ENCODE results near the gene OSBPL10. TPM values are rescaled to one million over a fixed set of nuclear protein-coding genes. Genes with fewer than 3 reads are reported as not detected.

Gene OSBPL10
- total RNA-seq, 1 experiment from 2014 or later, result 48.0 TPM

DNA sequence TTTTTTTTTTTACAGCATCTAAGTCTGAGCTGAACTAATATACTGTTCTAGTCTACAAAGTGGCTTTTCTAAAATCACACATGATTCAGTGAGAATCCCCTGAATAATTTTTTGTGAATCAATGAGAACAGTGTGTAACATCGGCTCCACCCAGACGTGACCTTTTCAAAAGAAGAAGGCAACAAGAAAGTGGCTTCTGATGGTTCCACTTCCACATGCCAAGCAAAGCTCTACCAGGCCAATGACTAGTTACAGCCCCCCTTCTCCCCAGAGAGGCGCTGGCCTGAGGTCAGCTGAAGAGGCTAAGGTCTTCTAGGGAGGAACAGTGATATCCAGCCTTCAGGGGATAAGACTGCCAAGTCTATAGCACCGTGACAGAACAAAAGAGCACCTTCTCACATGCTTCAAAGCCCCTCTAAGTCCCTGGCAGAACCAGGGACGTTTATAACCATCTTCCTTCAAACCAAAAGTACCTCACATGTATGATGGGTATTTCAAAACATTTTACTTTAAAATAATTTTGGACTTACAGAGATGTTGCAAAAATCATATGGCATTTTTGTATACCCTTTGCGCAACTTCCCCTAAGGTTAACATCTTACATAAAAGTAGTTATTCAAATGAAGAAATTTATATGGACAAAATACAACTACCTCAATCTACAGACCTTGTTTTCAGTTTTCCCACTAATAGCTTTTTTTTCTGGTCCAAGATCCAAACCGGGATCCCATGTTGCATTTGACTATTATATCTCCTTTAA is 177.9 kb downstream of the OSBPL10 start:
- Histone ChIP-seq H4K20me1 (ENCODE audit: low read length) (no peaks in the 10 kb centered on the region), H3F3A (ENCODE audit: low read length, unreplicated experiment) (no peaks in the 10 kb centered on the region), H3K27me3 (ENCODE audit: low read length) (no peaks in the 10 kb centered on the region), H3K4me3 (ENCODE audit: low read length) (no peak overlapping the region), H3K27ac (ENCODE audit: low read length) (no peak overlapping the region), H3K9me2 (replicated peaks; ENCODE audit: low read length) (no peaks in the 10 kb centered on the region), H3K4me2 (ENCODE audit: low read length) (no peak overlapping the region), H3K9me3 (ENCODE audit: low read length) (no peaks in the 10 kb centered on the region), H3K36me3 (ENCODE audit: low read depth, low read length) (no peaks in the 10 kb centered on the region), H3K4me1 (ENCODE audit: insufficient read depth, low read length) (0 out of 2 replicates have a peak, but pooled peaks cover 7% of the 10 kb centered on the region), H3K79me2 (ENCODE audit: low read length) (no peaks in the 10 kb centered on the region), H3K9ac (ENCODE audit: low read length) (no peak overlapping the region), H2AFZ (ENCODE audit: low read length) (no peak overlapping the region)
- CTCF ChIA-PET, result no interaction called here
- no peak for ATAC-seq
- no peak for DNase-seq
- no peak for TF ChIP-seq EZH2 (IDR thresholded peaks at IDR 0.05; ENCODE audit: low read length, unreplicated experiment)
- no peak for TF ChIP-seq EZH2phosphoT487 (IDR thresholded peaks at IDR 0.05; ENCODE audit: borderline replicate concordance, low read length)
- TF ChIP-seq CTCF (conservative IDR thresholded peaks at IDR 0.05; ENCODE audit: low read depth, low read length), result no peak
- POLR2A ChIA-PET (ENCODE audit: unreplicated experiment), result no interaction called here
- no TSS peak for BruUV-seq (replicated peaks)
- intact Hi-C loops (cut with micrococcal nuclease), result no loop called here

- ChIA-PET POLR2A (ENCODE audit: unreplicated experiment) (no interaction called here), CTCF (no interaction called here)
- no peaks in the 10 kb centered on the region for H3K79me2 ChIP-seq (ENCODE audit: low read length)
- no peaks in the 10 kb centered on the region for H3F3A ChIP-seq (ENCODE audit: low read length, unreplicated experiment)
- 0 out of 2 replicates have a peak, but pooled peaks cover 7% of the 10 kb centered on the region for H3K4me1 ChIP-seq (ENCODE audit: insufficient read depth, low read length)
- no peaks in the 10 kb centered on the region for H3K36me3 ChIP-seq (ENCODE audit: low read depth, low read length)
- H2AFZ ChIP-seq (ENCODE audit: low read length), result no peak overlapping the region
- no peak overlapping the region for H3K4me3 ChIP-seq (ENCODE audit: low read length)
- ATAC-seq (no peak), DNase-seq (no peak)
- no peak overlapping the region for H3K9ac ChIP-seq (ENCODE audit: low read length)
- intact Hi-C loops (cut with micrococcal nuclease), result no loop called here
- H3K27ac ChIP-seq (ENCODE audit: low read length), result no peak overlapping the region
- BruUV-seq (replicated peaks), result no TSS peak
- no peak overlapping the region for H3K4me2 ChIP-seq (ENCODE audit: low read length)
- H3K9me3 ChIP-seq (ENCODE audit: low read length), result no peaks in the 10 kb centered on the region
- no peaks in the 10 kb centered on the region for H4K20me1 ChIP-seq (ENCODE audit: low read length)
- no peaks in the 10 kb centered on the region for H3K9me2 ChIP-seq (replicated peaks; ENCODE audit: low read length)
- no peaks in the 10 kb centered on the region for H3K27me3 ChIP-seq (ENCODE audit: low read length)
- TF ChIP-seq CTCF (conservative IDR thresholded peaks at IDR 0.05; ENCODE audit: low read depth, low read length) (no peak), EZH2 (IDR thresholded peaks at IDR 0.05; ENCODE audit: low read length, unreplicated experiment) (no peak), EZH2phosphoT487 (IDR thresholded peaks at IDR 0.05; ENCODE audit: borderline replicate concordance, low read length) (no peak)
Measured at GRCh38 chr3:31800436-31800835, 180.6 kb downstream of the OSBPL10 start.

DNA sequence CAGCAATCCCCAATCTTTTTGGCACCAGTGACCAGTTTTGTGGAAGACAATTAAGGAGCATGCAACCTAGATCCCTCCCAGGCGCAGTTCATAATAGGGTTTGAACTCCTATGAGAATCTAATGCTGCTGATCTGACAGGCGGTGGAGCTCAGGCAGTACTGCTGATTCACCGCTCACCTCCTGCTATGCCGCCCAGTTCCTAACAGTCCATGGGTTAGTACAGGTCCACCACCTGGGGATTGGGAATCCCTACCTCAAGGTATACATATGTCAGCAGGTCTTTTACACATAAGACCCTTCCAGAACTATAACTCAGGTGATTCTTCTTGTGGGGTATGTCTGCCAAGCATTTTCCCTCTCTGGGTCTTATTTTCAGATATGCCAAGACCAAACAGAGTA is 182.2 kb downstream of the OSBPL10 start:
- Histone ChIP-seq H4K20me1 (ENCODE audit: low read length) (no peaks in the 10 kb centered on the region), H3K27me3 (ENCODE audit: low read length) (no peaks in the 10 kb centered on the region), H3K36me3 (ENCODE audit: low read depth, low read length) (no peaks in the 10 kb centered on the region), H3K4me3 (ENCODE audit: low read length) (no peak overlapping the region), H3K4me2 (ENCODE audit: low read length) (no peak overlapping the region), H3K27ac (ENCODE audit: low read length) (no peak overlapping the region), H3K9me3 (ENCODE audit: low read length) (no peaks in the 10 kb centered on the region), H3K4me1 (ENCODE audit: insufficient read depth, low read length) (no peaks in the 10 kb centered on the region), H3K9me2 (replicated peaks; ENCODE audit: low read length) (no peaks in the 10 kb centered on the region), H3K9ac (ENCODE audit: low read length) (no peak overlapping the region), H3K79me2 (ENCODE audit: low read length) (no peaks in the 10 kb centered on the region), H3F3A (ENCODE audit: low read length, unreplicated experiment) (no peaks in the 10 kb centered on the region), H2AFZ (ENCODE audit: low read length) (no peak overlapping the region)
- intact Hi-C loops (cut with micrococcal nuclease), result no loop called here
- CTCF ChIA-PET, result no interaction called here
- TF ChIP-seq EZH2 (IDR thresholded peaks at IDR 0.05; ENCODE audit: low read length, unreplicated experiment), result no peak
- TF ChIP-seq CTCF (conservative IDR thresholded peaks at IDR 0.05; ENCODE audit: low read depth, low read length), result no peak
- no peak for TF ChIP-seq EZH2phosphoT487 (IDR thresholded peaks at IDR 0.05; ENCODE audit: borderline replicate concordance, low read length)
- DNase-seq, result no peak
- no peak for ATAC-seq
- BruUV-seq (replicated peaks), result no TSS peak
- POLR2A ChIA-PET (ENCODE audit: unreplicated experiment), result no interaction called here

Data from PC-3 (cell line).